ENCODE data around the gene SLC12A2. TPM values are rescaled to one million over a fixed set of nuclear protein-coding genes. Genes with fewer than 3 reads are reported as not detected.

The SLC12A2 gene
- total RNA-seq, 1 donor from 2014 or later = 24.6 TPM

GRCh38 chr5:128111818-128112448 is 28.4 kb downstream of the SLC12A2 start:
- Histone ChIP-seq H3K27ac (no peak overlapping the region), H4K20me1 (ENCODE audit: low read depth) (no peaks in the 10 kb centered on the region), H3K4me3 (no peak overlapping the region), H3K36me3 (peaks cover 7% of the 10 kb centered on the region), H3K9ac (no peak overlapping the region), H3K27me3 (no peaks in the 10 kb centered on the region), H3F3A (ENCODE audit: low read depth) (no peaks in the 10 kb centered on the region), H3K4me1 (no peaks in the 10 kb centered on the region), H3K9me3 (ENCODE audit: low read depth) (no peaks in the 10 kb centered on the region), H3K4me2 (no peak overlapping the region), H2AFZ (replicated peaks) (no peak overlapping the region), H3K79me2 (ENCODE audit: low read depth) (no peaks in the 10 kb centered on the region)
- Mint-ChIP-seq H3K4me3 (no peak overlapping the region), H3K27me3 (ENCODE audit: insufficient read depth, low read depth) (no peaks in the 10 kb centered on the region), H3K4me1 (no peaks in the 10 kb centered on the region), H3K27ac (no peak overlapping the region), H3K36me3 (peaks cover 37% of the 10 kb centered on the region), H3K9me3 (peaks cover 2% of the 10 kb centered on the region)
- DNase-seq (ENCODE audit: low spot score) = no peak
- TF ChIP-seq CTCF (IDR thresholded peaks at IDR 0.05) (no peak), EZH2phosphoT487 (IDR thresholded peaks at IDR 0.05) (no peak), EZH2 (IDR thresholded peaks at IDR 0.05) (no peak)

- no peak overlapping the region for H3K27ac Mint-ChIP-seq
- DNase-seq (ENCODE audit: low spot score) = no peak
- H3K4me1 Mint-ChIP-seq = no peaks in the 10 kb centered on the region
- Histone ChIP-seq H3K27ac (no peak overlapping the region), H2AFZ (replicated peaks) (no peak overlapping the region), H3K4me2 (no peak overlapping the region), H3K4me1 (no peaks in the 10 kb centered on the region), H3K27me3 (no peaks in the 10 kb centered on the region), H3K4me3 (no peak overlapping the region), H3K79me2 (ENCODE audit: low read depth) (no peaks in the 10 kb centered on the region), H4K20me1 (ENCODE audit: low read depth) (no peaks in the 10 kb centered on the region), H3K9me3 (ENCODE audit: low read depth) (peaks cover 8% of the 10 kb centered on the region), H3F3A (ENCODE audit: low read depth) (no peaks in the 10 kb centered on the region), H3K36me3 (peaks cover 21% of the 10 kb centered on the region), H3K9ac (no peak overlapping the region)
- peaks cover 50% of the 10 kb centered on the region for H3K36me3 Mint-ChIP-seq
- TF ChIP-seq EZH2 (IDR thresholded peaks at IDR 0.05) = no peak
- no peak for TF ChIP-seq EZH2phosphoT487 (IDR thresholded peaks at IDR 0.05)
- no peak for TF ChIP-seq CTCF (IDR thresholded peaks at IDR 0.05)
- H3K27me3 Mint-ChIP-seq (ENCODE audit: insufficient read depth, low read depth) = no peaks in the 10 kb centered on the region
- H3K4me3 Mint-ChIP-seq = no peak overlapping the region
- H3K9me3 Mint-ChIP-seq = peaks cover 17% of the 10 kb centered on the region
Measured at GRCh38 chr5:128116445-128116844, 32.9 kb downstream of the SLC12A2 start.

- DNase-seq (ENCODE audit: low spot score) = no peak
- H3K4me3 Mint-ChIP-seq = no peak overlapping the region
- H4K20me1 ChIP-seq (ENCODE audit: low read depth) = no peaks in the 10 kb centered on the region
- H3K9me3 Mint-ChIP-seq = peaks cover 17% of the 10 kb centered on the region
- H3K4me2 ChIP-seq = no peak overlapping the region
- H3F3A ChIP-seq (ENCODE audit: low read depth) = no peaks in the 10 kb centered on the region
- H3K4me1 Mint-ChIP-seq = no peaks in the 10 kb centered on the region
- H3K36me3 Mint-ChIP-seq = peaks cover 48% of the 10 kb centered on the region
- H3K79me2 ChIP-seq (ENCODE audit: low read depth) = no peaks in the 10 kb centered on the region
- H3K4me3 ChIP-seq = no peak overlapping the region
- H3K27ac Mint-ChIP-seq = no peak overlapping the region
- no peaks in the 10 kb centered on the region for H3K27me3 ChIP-seq
- no peak overlapping the region for H3K27ac ChIP-seq
- no peak overlapping the region for H2AFZ ChIP-seq (replicated peaks)
- H3K9me3 ChIP-seq (ENCODE audit: low read depth) = peaks cover 8% of the 10 kb centered on the region
- no peaks in the 10 kb centered on the region for H3K4me1 ChIP-seq
- H3K27me3 Mint-ChIP-seq (ENCODE audit: insufficient read depth, low read depth) = no peaks in the 10 kb centered on the region
- no peak for TF ChIP-seq EZH2 (IDR thresholded peaks at IDR 0.05)
- no peak for TF ChIP-seq EZH2phosphoT487 (IDR thresholded peaks at IDR 0.05)
- TF ChIP-seq CTCF (IDR thresholded peaks at IDR 0.05) = no peak
- peaks cover 21% of the 10 kb centered on the region for H3K36me3 ChIP-seq
- no peak overlapping the region for H3K9ac ChIP-seq
Measured at GRCh38 chr5:128118214-128118613, 34.6 kb downstream of the SLC12A2 start.

Data from neural progenitor cell (in vitro differentiated cells).